H1 (cell line): ENCODE results near the gene URM1. TPM values are rescaled to one million over a fixed set of nuclear protein-coding genes. Genes with fewer than 3 reads are reported as not detected.

ENCODE experiments used
- FOSL1 ChIP-seq: IDR thresholded peaks from 2 replicates; pipeline ENCODE4 v1.6.1; 2011; ENCODE audit warnings: mild to moderate bottlenecking, low read depth, low read length, moderate library complexity; ENCODE audit not compliant: insufficient read depth
- polyA plus RNA-seq, 7 experiments: library from polyadenylated mRNA; depleted of rRNA in 3 of 7; stranded (reverse) in 5 of 7; unstranded in 2 of 7; fragments of >200 nt in 5 of 7; fragments of 200-250 nt in 2 of 7; gene quantifications; 1 replicate in 5 of 7; 2 replicates in 1 of 7; 4 replicates in 1 of 7; pipeline versions ENCODE4 v1.2.1 to v1.2.3, GENCODE V29; 2011 to 2013; ENCODE audit warnings: missing spikeins in 2 of 7, mixed read lengths in 2 of 7
- total RNA-seq: library from RNA; stranded (reverse); fragmentation: NEBNext Ultra II Directional; extraction: Animal tissue kit (Norgen Biotek cat#: 25700); gene quantifications from 2 replicates; pipeline ENCODE4 v1.2.1, GENCODE V29; 2021
- TF ChIP-seq, protein P1 (sequence below): fragments of 300-600 bp; sonication (generic); IDR thresholded peaks from 2 replicates; pipeline ENCODE4 v1.7.1; 2012; ENCODE audit warnings: low read length, moderate library complexity, mild to moderate bottlenecking, inconsistent platforms; ENCODE audit not compliant: insufficient replicate concordance

URM1 gene
- total and polyA plus RNA-seq, 2 of the 8 experiments (the other 6 are each of a cell fraction or from before 2014, with no cell fraction given): 58.3 to 62.3 TPM

GRCh38 chr9:128349125-128349524 is 22.0 kb upstream of the URM1 start (continued):
- TF ChIP-seq, protein P1, sequence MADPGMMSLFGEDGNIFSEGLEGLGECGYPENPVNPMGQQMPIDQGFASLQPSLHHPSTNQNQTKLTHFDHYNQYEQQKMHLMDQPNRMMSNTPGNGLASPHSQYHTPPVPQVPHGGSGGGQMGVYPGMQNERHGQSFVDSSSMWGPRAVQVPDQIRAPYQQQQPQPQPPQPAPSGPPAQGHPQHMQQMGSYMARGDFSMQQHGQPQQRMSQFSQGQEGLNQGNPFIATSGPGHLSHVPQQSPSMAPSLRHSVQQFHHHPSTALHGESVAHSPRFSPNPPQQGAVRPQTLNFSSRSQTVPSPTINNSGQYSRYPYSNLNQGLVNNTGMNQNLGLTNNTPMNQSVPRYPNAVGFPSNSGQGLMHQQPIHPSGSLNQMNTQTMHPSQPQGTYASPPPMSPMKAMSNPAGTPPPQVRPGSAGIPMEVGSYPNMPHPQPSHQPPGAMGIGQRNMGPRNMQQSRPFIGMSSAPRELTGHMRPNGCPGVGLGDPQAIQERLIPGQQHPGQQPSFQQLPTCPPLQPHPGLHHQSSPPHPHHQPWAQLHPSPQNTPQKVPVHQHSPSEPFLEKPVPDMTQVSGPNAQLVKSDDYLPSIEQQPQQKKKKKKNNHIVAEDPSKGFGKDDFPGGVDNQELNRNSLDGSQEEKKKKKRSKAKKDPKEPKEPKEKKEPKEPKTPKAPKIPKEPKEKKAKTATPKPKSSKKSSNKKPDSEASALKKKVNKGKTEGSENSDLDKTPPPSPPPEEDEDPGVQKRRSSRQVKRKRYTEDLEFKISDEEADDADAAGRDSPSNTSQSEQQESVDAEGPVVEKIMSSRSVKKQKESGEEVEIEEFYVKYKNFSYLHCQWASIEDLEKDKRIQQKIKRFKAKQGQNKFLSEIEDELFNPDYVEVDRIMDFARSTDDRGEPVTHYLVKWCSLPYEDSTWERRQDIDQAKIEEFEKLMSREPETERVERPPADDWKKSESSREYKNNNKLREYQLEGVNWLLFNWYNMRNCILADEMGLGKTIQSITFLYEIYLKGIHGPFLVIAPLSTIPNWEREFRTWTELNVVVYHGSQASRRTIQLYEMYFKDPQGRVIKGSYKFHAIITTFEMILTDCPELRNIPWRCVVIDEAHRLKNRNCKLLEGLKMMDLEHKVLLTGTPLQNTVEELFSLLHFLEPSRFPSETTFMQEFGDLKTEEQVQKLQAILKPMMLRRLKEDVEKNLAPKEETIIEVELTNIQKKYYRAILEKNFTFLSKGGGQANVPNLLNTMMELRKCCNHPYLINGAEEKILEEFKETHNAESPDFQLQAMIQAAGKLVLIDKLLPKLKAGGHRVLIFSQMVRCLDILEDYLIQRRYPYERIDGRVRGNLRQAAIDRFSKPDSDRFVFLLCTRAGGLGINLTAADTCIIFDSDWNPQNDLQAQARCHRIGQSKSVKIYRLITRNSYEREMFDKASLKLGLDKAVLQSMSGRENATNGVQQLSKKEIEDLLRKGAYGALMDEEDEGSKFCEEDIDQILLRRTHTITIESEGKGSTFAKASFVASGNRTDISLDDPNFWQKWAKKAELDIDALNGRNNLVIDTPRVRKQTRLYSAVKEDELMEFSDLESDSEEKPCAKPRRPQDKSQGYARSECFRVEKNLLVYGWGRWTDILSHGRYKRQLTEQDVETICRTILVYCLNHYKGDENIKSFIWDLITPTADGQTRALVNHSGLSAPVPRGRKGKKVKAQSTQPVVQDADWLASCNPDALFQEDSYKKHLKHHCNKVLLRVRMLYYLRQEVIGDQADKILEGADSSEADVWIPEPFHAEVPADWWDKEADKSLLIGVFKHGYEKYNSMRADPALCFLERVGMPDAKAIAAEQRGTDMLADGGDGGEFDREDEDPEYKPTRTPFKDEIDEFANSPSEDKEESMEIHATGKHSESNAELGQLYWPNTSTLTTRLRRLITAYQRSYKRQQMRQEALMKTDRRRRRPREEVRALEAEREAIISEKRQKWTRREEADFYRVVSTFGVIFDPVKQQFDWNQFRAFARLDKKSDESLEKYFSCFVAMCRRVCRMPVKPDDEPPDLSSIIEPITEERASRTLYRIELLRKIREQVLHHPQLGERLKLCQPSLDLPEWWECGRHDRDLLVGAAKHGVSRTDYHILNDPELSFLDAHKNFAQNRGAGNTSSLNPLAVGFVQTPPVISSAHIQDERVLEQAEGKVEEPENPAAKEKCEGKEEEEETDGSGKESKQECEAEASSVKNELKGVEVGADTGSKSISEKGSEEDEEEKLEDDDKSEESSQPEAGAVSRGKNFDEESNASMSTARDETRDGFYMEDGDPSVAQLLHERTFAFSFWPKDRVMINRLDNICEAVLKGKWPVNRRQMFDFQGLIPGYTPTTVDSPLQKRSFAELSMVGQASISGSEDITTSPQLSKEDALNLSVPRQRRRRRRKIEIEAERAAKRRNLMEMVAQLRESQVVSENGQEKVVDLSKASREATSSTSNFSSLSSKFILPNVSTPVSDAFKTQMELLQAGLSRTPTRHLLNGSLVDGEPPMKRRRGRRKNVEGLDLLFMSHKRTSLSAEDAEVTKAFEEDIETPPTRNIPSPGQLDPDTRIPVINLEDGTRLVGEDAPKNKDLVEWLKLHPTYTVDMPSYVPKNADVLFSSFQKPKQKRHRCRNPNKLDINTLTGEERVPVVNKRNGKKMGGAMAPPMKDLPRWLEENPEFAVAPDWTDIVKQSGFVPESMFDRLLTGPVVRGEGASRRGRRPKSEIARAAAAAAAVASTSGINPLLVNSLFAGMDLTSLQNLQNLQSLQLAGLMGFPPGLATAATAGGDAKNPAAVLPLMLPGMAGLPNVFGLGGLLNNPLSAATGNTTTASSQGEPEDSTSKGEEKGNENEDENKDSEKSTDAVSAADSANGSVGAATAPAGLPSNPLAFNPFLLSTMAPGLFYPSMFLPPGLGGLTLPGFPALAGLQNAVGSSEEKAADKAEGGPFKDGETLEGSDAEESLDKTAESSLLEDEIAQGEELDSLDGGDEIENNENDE: no peak
- TF ChIP-seq FOSL1: no peak
